GM12878 (cell line): ENCODE data around the gene GRIN2A. TPM values are rescaled to one million over a fixed set of nuclear protein-coding genes. Genes with fewer than 3 reads are reported as not detected.

Experiments
- ATAC-seq: fragments of 200-7000 bp; cut with Tn5 transposase; 3 replicates; pipeline ENCODE4 v1.9.1; 2020; ENCODE audit warnings: mild to moderate bottlenecking, moderate library complexity
- BruUV-seq: library from RNA; stranded (reverse); fragments of 400-500 nt; replicated peaks from 2 replicates; lab custom pipeline; 2021; lab: Mats Ljungman, UMichigan
- CTCF ChIA-PET: fragments of 300-600 bp; sonication (Branson Sonifier 250); formaldehyde crosslinking; extraction: SDS; loops from one replicate; lab custom pipeline; 2021; ENCODE audit warnings: inconsistent platforms; lab: Yijun Ruan, JAX
- POLR2A ChIA-PET: fragments of 350-600 bp; formaldehyde crosslinking; extraction: SDS; loops from one replicate; lab custom pipeline; 2021; ENCODE audit warnings: inconsistent platforms; lab: Charles Lee
- RAD21 ChIA-PET: fragments of 300-600 bp; sonication (Branson Sonifier 250); formaldehyde crosslinking; loops from one replicate; lab custom pipeline; 2023; ENCODE audit warnings: antibody characterized with exemption; ENCODE audit not compliant: unreplicated experiment; lab: Charles Lee
- SMC1A ChIA-PET: fragments of 300-600 bp; sonication (Branson Sonifier 250); formaldehyde crosslinking; loops from one replicate; lab custom pipeline; 2023; ENCODE audit not compliant: unreplicated experiment, uncharacterized antibody; lab: Charles Lee
- DNase-seq: peaks from one replicate; pipeline ENCODE4 v3.0.0-alpha.2; 2011; ENCODE audit warnings: low read depth, low spot score
- FAIRE-seq: peaks from 3 replicates; lab custom pipeline; 2011; peaks lifted over from hg19 to GRCh38; lab: Jason Lieb, UNC
- H2AFZ ChIP-seq: 2 replicates; pipeline ENCODE4 v1.6.0; 2011; ENCODE audit warnings: low read depth, low read length, control low read depth; ENCODE audit not compliant: control insufficient read depth
- H3K27ac ChIP-seq: 2 replicates; pipeline ENCODE4 v1.5.1; 2011; ENCODE audit warnings: control low read depth; ENCODE audit not compliant: control insufficient read depth, insufficient read depth
- H3K27me3 ChIP-seq, 2 experiments: replicated peaks in 1 of 2; 2 replicates each; pipeline versions ENCODE4 v1.6.0 to v1.6.1; 2011; ENCODE audit warnings: low read length in 1 of 2; ENCODE audit not compliant: control insufficient read depth in 2 of 2, insufficient read depth in 2 of 2
- H3K36me3 ChIP-seq, 2 experiments: 2 replicates each; pipeline ENCODE4 v1.5.1; 2011; ENCODE audit warnings: low read length in 1 of 2; ENCODE audit not compliant: control insufficient read depth in 2 of 2, insufficient read depth in 2 of 2
- H3K4me1 ChIP-seq: 2 replicates; pipeline ENCODE4 v1.6.1; 2011; ENCODE audit warnings: mild to moderate bottlenecking, low read length, moderate library complexity, mixed read lengths; ENCODE audit not compliant: control insufficient read depth, insufficient read depth
- H3K4me2 ChIP-seq: 2 replicates; pipeline ENCODE4 v1.6.0; 2011; ENCODE audit warnings: control low read depth; ENCODE audit not compliant: control insufficient read depth, insufficient read depth
- H3K4me3 ChIP-seq: fragments of 200-600 bp; sonication (generic); 2 replicates; pipeline ENCODE4 v1.5.1; 2016
- H3K79me2 ChIP-seq: 2 replicates; pipeline ENCODE4 v1.6.0; 2011; ENCODE audit warnings: low read length; ENCODE audit not compliant: control insufficient read depth, insufficient read depth
- H3K9ac ChIP-seq: 2 replicates; pipeline ENCODE4 v1.8.0; 2011; ENCODE audit warnings: low read length, control low read depth, mixed read lengths; ENCODE audit not compliant: control insufficient read depth, insufficient read depth
- H3K9me3 ChIP-seq: replicated peaks from 3 replicates; pipeline ENCODE4 v1.5.1; 2011; ENCODE audit warnings: mild to moderate bottlenecking, low read length; ENCODE audit not compliant: control insufficient read depth, insufficient read depth
- H4K20me1 ChIP-seq: 2 replicates; pipeline ENCODE4 v1.6.0; 2011; ENCODE audit not compliant: control insufficient read depth, insufficient read depth
- BACH1 ChIP-seq: fragments of 450-650 bp; IDR thresholded peaks from 2 replicates; pipeline ENCODE4 v1.6.1; 2017; ENCODE audit warnings: mild to moderate bottlenecking, borderline replicate concordance
- IRF5 ChIP-seq: fragments of 450-650 bp; IDR thresholded peaks from 2 replicates; pipeline ENCODE4 v1.6.1; 2017; ENCODE audit warnings: borderline replicate concordance
- MYB ChIP-seq: fragments of 150-350 bp; IDR thresholded peaks from 2 replicates; pipeline ENCODE4 v1.6.1; 2014; ENCODE audit warnings: mild to moderate bottlenecking, low read depth, low read length, borderline replicate concordance
- NFYB ChIP-seq: IDR thresholded peaks from 2 replicates; pipeline ENCODE4 v1.6.1; 2011; ENCODE audit warnings: low read depth, mild to moderate bottlenecking, low read length, improper control_type of control experiment, moderate library complexity; ENCODE audit not compliant: insufficient read depth
- NKRF ChIP-seq: fragments of 450-650 bp; conservative IDR thresholded peaks from 2 replicates; pipeline ENCODE4 v1.6.1; 2017; ENCODE audit warnings: mild to moderate bottlenecking, moderate library complexity
- PRDM15 ChIP-seq: fragments of 450-650 bp; formaldehyde crosslinking; IDR thresholded peaks from 2 replicates; pipeline ENCODE4 v1.4.0; 2020; ENCODE audit warnings: mild to moderate bottlenecking, moderate library complexity
- RUNX3 ChIP-seq: IDR thresholded peaks from 2 replicates; pipeline ENCODE4 v1.6.1; 2012; ENCODE audit warnings: low read length, inconsistent platforms
- SIX5 ChIP-seq: IDR thresholded peaks from 2 replicates; pipeline ENCODE4 v1.6.1; 2011; ENCODE audit warnings: mild to moderate bottlenecking, low read depth, low read length, moderate library complexity; ENCODE audit not compliant: severe bottlenecking
- SKIL ChIP-seq: fragments of 450-650 bp; IDR thresholded peaks from 2 replicates; pipeline ENCODE4 v1.6.1; 2017; ENCODE audit warnings: mild to moderate bottlenecking, low read depth, inconsistent platforms; ENCODE audit not compliant: poor library complexity, severe bottlenecking
- SMARCA5 ChIP-seq: fragments of 450-650 bp; IDR thresholded peaks from 2 replicates; pipeline ENCODE4 v1.6.1; 2017; ENCODE audit warnings: mild to moderate bottlenecking
- SUZ12 ChIP-seq: fragments of 200-600 bp; sonication (generic); IDR thresholded peaks from one replicate; pipeline ENCODE4 v1.6.1; 2018; ENCODE audit warnings: antibody characterized with exemption, mild to moderate bottlenecking; ENCODE audit not compliant: unreplicated experiment
- WGBS: methylation state at CpG from one replicate; pipeline ENCODE4 v1.1.6; 2016; ENCODE audit warnings: low lambda C conversion rate; ENCODE audit not compliant: insufficient replicate concordance, insufficient coverage; ENCODE audit errors: missing lambda C conversion rate; 5-methylcytosine and 5-hydroxymethylcytosine counted together
- in situ Hi-C: fragments of 300-500 bp; cut with MboI; formaldehyde crosslinking; loops from 9 replicates; pipeline ENCODE4 v1.14.3; 2018; ENCODE audit warnings: mixed read lengths
- intact Hi-C: fragments of 100-400 bp; cut with micrococcal nuclease; formaldehyde crosslinking; loops from one replicate; pipeline ENCODE4 v1.14.2; 2022; ENCODE audit not compliant: unreplicated experiment
- polyA plus RNA-seq, 11 experiments: library from polyadenylated mRNA; depleted of rRNA in 4 of 11; unstranded in 6 of 11; stranded (reverse) in 5 of 11; fragments of >200 nt; fragmentation: Nextera tagmentation in 4 of 11; fragmentation: Illumina TruSeq in 1 of 11; extraction: Ambion mirVana in 4 of 11; extraction: Trizol in 1 of 11; gene quantifications; 1 replicate in 1 of 11; 2 replicates in 10 of 11; pipeline versions ENCODE4 v1.2.1 to v1.2.3, GENCODE V29; 2011 to 2016; ENCODE audit warnings: inconsistent platforms in 2 of 11, missing spikeins in 2 of 11, low read depth in 1 of 11
- total RNA-seq, 4 experiments: library from RNA; depleted of rRNA in 3 of 4; stranded (reverse); fragments of >200 nt in 3 of 4; fragmentation: Illumina TruSeq in 1 of 4; extraction: Trizol in 1 of 4; gene quantifications; 2 replicates each; pipeline versions ENCODE4 v1.2.1 to v1.2.3, GENCODE V29; 2013 to 2021

Gene GRIN2A
- total and polyA plus RNA-seq, 10 of the 15 experiments (the other 5 are each of a cell fraction or from before 2014, with no cell fraction given) = 2.4 to 13.3 (median 7.3) TPM

DNA sequence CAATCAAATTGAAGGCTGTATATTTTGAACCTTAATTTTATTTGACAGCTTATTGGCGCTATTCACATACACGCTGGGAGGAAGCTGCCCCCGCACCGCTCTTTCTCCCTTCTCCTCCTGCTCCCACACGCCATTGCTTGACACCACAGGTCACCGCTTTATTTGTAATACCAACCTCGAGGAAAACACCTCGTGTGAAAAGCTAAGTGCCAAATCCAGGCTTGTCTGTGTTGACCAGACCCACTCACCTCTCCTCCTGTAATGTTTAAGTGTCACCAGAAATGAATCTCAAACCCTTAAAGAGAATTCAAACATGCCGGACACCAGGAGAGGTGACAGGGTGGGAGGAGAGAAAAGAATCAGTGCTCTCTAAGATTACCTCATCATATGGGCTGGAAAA, 331.4 kb downstream of the GRIN2A start:
- ChIA-PET SMC1A (no interaction called here), CTCF (no interaction called here), RAD21 (interaction anchor here (1.2 kb wide), 1 partner anchor 97 kb away, joined by 3 read pairs; no protein-coding TSS in a partner anchor), POLR2A (no interaction called here)
- no peak overlapping the region for H3K4me2 ChIP-seq
- H3K9me3 ChIP-seq = no peaks in the 10 kb centered on the region; the same call in 2 of the 3 replicates
- no peaks in the 10 kb centered on the region for H3K79me2 ChIP-seq
- H3K36me3 ChIP-seq = no peaks in the 10 kb centered on the region
- no peak for ATAC-seq
- FAIRE-seq = no peak
- in situ Hi-C loops = no loop called here
- H3K4me1 ChIP-seq = peaks cover 4% of the 10 kb centered on the region
- no peak for DNase-seq
- intact Hi-C loops = no loop called here
- no peak overlapping the region for H3K9ac ChIP-seq
- H3K4me3 ChIP-seq = no peak overlapping the region
- BruUV-seq = no TSS peak
- no peaks in the 10 kb centered on the region for H3K27me3 ChIP-seq
- no peak overlapping the region for H2AFZ ChIP-seq
- no peaks in the 10 kb centered on the region for H4K20me1 ChIP-seq
- WGBS = 54% methylated on average over 9 of the region's 9 CpGs
- H3K27ac ChIP-seq = no peak overlapping the region
- TF ChIP-seq PRDM15 (CRISPR knock-in tag) (no peak), BACH1 (no peak), MYB (no peak), NKRF (no peak), IRF5 (no peak), NFYB (no peak), SUZ12 (no peak), SKIL (no peak), SMARCA5 (no peak), RUNX3 (no peak), SIX5 (no peak)
